Measurements from ENCODE around the gene FBXL7. TPM values are rescaled to one million over a fixed set of nuclear protein-coding genes. Genes with fewer than 3 reads are reported as not detected.
A peak's percentile ranks its signal among the peaks of the same experiment; 100 is the strongest.

FBXL7 gene
- polyA plus RNA-seq, 3 donors: 23.9 to 29.1 (median 28.1) TPM

- no peak for DNase-seq (ENCODE audit: extremely low read depth in 1 of 11, low read depth in 9 of 11, low spot score in 4 of 11)
Observed at GRCh38 chr5:15682122-15682521, 182.1 kb downstream of the FBXL7 start.

- DNase-seq (ENCODE audit: extremely low read depth in 1 of 11, low read depth in 9 of 11, low spot score in 4 of 11): peak in 1 of 11 donors; percentile 16
Observed at GRCh38 chr5:15682566-15682965, 182.6 kb downstream of the FBXL7 start.

- DNase-seq (ENCODE audit: extremely low read depth in 1 of 11, low read depth in 9 of 11, low spot score in 4 of 11): peak in 6 of 11 donors; percentile 28 to 52 (median 34)
Observed at GRCh38 chr5:15683332-15683731, 183.4 kb downstream of the FBXL7 start.

- no peak for DNase-seq (ENCODE audit: extremely low read depth in 1 of 11, low read depth in 9 of 11, low spot score in 4 of 11)
Observed at GRCh38 chr5:15687401-15687800, 187.4 kb downstream of the FBXL7 start.

- DNase-seq (ENCODE audit: extremely low read depth in 1 of 11, low read depth in 9 of 11, low spot score in 4 of 11): no peak
Observed at GRCh38 chr5:15689836-15690235, 189.9 kb downstream of the FBXL7 start.

GRCh38 chr5:15690611-15691010 is 190.6 kb downstream of the FBXL7 start:
- DNase-seq (ENCODE audit: extremely low read depth in 1 of 11, low read depth in 9 of 11, low spot score in 4 of 11): no peak

- DNase-seq (ENCODE audit: extremely low read depth in 1 of 11, low read depth in 9 of 11, low spot score in 4 of 11): no peak
Observed at GRCh38 chr5:15691521-15691920, 191.5 kb downstream of the FBXL7 start.

GRCh38 chr5:15692706-15693381 is 192.9 kb downstream of the FBXL7 start:
- DNase-seq (ENCODE audit: extremely low read depth in 1 of 11, low read depth in 9 of 11, low spot score in 4 of 11): no peak

- no peak for DNase-seq (ENCODE audit: extremely low read depth in 1 of 11, low read depth in 9 of 11, low spot score in 4 of 11)
Observed at GRCh38 chr5:15693382-15693728, 193.4 kb downstream of the FBXL7 start.

- DNase-seq (ENCODE audit: extremely low read depth in 1 of 11, low read depth in 9 of 11, low spot score in 4 of 11): no peak
Observed at GRCh38 chr5:15693933-15694332, 194.0 kb downstream of the FBXL7 start.

- peak in 6 of 11 donors; percentile 26 to 50 (median 42) for DNase-seq (ENCODE audit: extremely low read depth in 1 of 11, low read depth in 9 of 11, low spot score in 4 of 11)
Observed at GRCh38 chr5:15694696-15695214, 194.8 kb downstream of the FBXL7 start.

GRCh38 chr5:15695215-15695731 is 195.3 kb downstream of the FBXL7 start:
- peak in 3 of 11 donors; percentile 25 to 50 (median 39) for DNase-seq (ENCODE audit: extremely low read depth in 1 of 11, low read depth in 9 of 11, low spot score in 4 of 11)

GRCh38 chr5:15700373-15700772 is 200.4 kb downstream of the FBXL7 start:
- DNase-seq (ENCODE audit: extremely low read depth in 1 of 11, low read depth in 9 of 11, low spot score in 4 of 11): no peak

- no peak for DNase-seq (ENCODE audit: extremely low read depth in 1 of 11, low read depth in 9 of 11, low spot score in 4 of 11)
Observed at GRCh38 chr5:15702102-15702501, 202.1 kb downstream of the FBXL7 start.

- DNase-seq (ENCODE audit: extremely low read depth in 1 of 11, low read depth in 9 of 11, low spot score in 4 of 11): no peak
Observed at GRCh38 chr5:15703901-15704300, 203.9 kb downstream of the FBXL7 start.

- no peak for DNase-seq (ENCODE audit: extremely low read depth in 1 of 11, low read depth in 9 of 11, low spot score in 4 of 11)
Observed at GRCh38 chr5:15704397-15704947, 204.5 kb downstream of the FBXL7 start.

GRCh38 chr5:15707631-15708030 is 207.7 kb downstream of the FBXL7 start:
- no peak for DNase-seq (ENCODE audit: extremely low read depth in 1 of 11, low read depth in 9 of 11, low spot score in 4 of 11)

GRCh38 chr5:15711892-15712291 is 211.9 kb downstream of the FBXL7 start:
- DNase-seq (ENCODE audit: extremely low read depth in 1 of 11, low read depth in 9 of 11, low spot score in 4 of 11): no peak

GRCh38 chr5:15715535-15715934 is 215.6 kb downstream of the FBXL7 start:
- no peak for DNase-seq (ENCODE audit: extremely low read depth in 1 of 11, low read depth in 9 of 11, low spot score in 4 of 11)

GRCh38 chr5:15715967-15716366 is 216.0 kb downstream of the FBXL7 start:
- DNase-seq (ENCODE audit: extremely low read depth in 1 of 11, low read depth in 9 of 11, low spot score in 4 of 11): no peak

- no peak for DNase-seq (ENCODE audit: extremely low read depth in 1 of 11, low read depth in 9 of 11, low spot score in 4 of 11)
Observed at GRCh38 chr5:15717001-15717400, 217.0 kb downstream of the FBXL7 start.

Data from renal cortex interstitium (tissue), 11 donors.